MM.1S (cell line): ENCODE results near the gene PRKG1.
A peak's percentile ranks its signal among the peaks of the same experiment; 100 is the strongest.
"Not testable (repeated sequence)": the region's sequence is repeated elsewhere in the genome, so short reads cannot be mapped to it uniquely, and the experiment has no call there.

Experiments used
- DNase-seq: peaks from one replicate; pipeline ENCODE4 v3.0.0-alpha.2; 2015
- H2AFZ ChIP-seq: fragments of 300-600 bp; sonication (generic); 2 replicates; pipeline ENCODE4 v1.6.0; 2016; ENCODE audit warnings: antibody characterized with exemption, low read length
- H3F3A ChIP-seq: fragments of 300-600 bp; sonication (generic); 2 replicates; pipeline ENCODE4 v1.6.1; 2016; ENCODE audit warnings: mild to moderate bottlenecking, antibody characterized with exemption, low read length, moderate library complexity, mixed read lengths; ENCODE audit not compliant: insufficient read depth
- H3K27ac ChIP-seq: fragments of 300-600 bp; sonication (generic); 2 replicates; pipeline ENCODE4 v1.5.1; 2016; ENCODE audit warnings: mild to moderate bottlenecking, low read length
- H3K27me3 ChIP-seq: fragments of 300-600 bp; sonication (generic); replicated peaks from 2 replicates; pipeline ENCODE4 v1.6.0; 2016; ENCODE audit warnings: low read length; ENCODE audit not compliant: insufficient read depth
- H3K36me3 ChIP-seq: fragments of 300-600 bp; sonication (generic); replicated peaks from 2 replicates; pipeline ENCODE4 v1.6.1; 2016; ENCODE audit warnings: mild to moderate bottlenecking, low read length, mixed read lengths; ENCODE audit not compliant: insufficient read depth
- H3K4me1 ChIP-seq: fragments of 300-600 bp; sonication (generic); 2 replicates; pipeline ENCODE4 v1.6.1; 2016; ENCODE audit warnings: low read length, mixed read lengths
- H3K4me2 ChIP-seq: fragments of 300-600 bp; sonication (generic); 2 replicates; pipeline ENCODE4 v1.6.0; 2016; ENCODE audit warnings: low read depth, low read length
- H3K4me3 ChIP-seq: fragments of 300-600 bp; sonication (generic); 2 replicates; pipeline ENCODE4 v1.5.1; 2016; ENCODE audit warnings: low read length, mixed read lengths
- H3K79me2 ChIP-seq: fragments of 300-600 bp; sonication (generic); 2 replicates; pipeline ENCODE4 v1.6.1; 2016; ENCODE audit warnings: mixed run types, low read length, mixed read lengths
- H3K9ac ChIP-seq: fragments of 300-600 bp; sonication (generic); 2 replicates; pipeline ENCODE4 v1.6.1; 2016; ENCODE audit warnings: low read length, mixed read lengths
- H3K9me2 ChIP-seq: fragments of 300-600 bp; sonication (generic); replicated peaks from 2 replicates; pipeline ENCODE4 v1.6.1; 2016; ENCODE audit warnings: mild to moderate bottlenecking, low read length, mixed read lengths; ENCODE audit not compliant: insufficient read depth
- H3K9me3 ChIP-seq: fragments of 300-600 bp; sonication (generic); replicated peaks from 2 replicates; pipeline ENCODE4 v1.6.1; 2016; ENCODE audit warnings: mild to moderate bottlenecking, low read length, mixed read lengths; ENCODE audit not compliant: insufficient read depth
- H4K20me1 ChIP-seq: fragments of 300-600 bp; sonication (generic); 2 replicates; pipeline ENCODE4 v1.6.1; 2016; ENCODE audit warnings: mild to moderate bottlenecking, low read length, moderate library complexity, mixed read lengths; ENCODE audit not compliant: insufficient read depth
- CTCF ChIP-seq: fragments of 300-600 bp; sonication (generic); IDR thresholded peaks from 2 replicates; pipeline ENCODE4 v1.5.1; 2016; ENCODE audit warnings: antibody characterized with exemption, low read length, mixed read lengths
- EZH2 ChIP-seq: fragments of 300-600 bp; sonication (generic); optimal IDR thresholded peaks from 2 replicates; pipeline ENCODE3; 2017; ENCODE audit warnings: low read depth, mild to moderate bottlenecking, antibody characterized with exemption, low read length, mixed read lengths
- EZH2phosphoT487 ChIP-seq: fragments of 300-600 bp; sonication (generic); IDR thresholded peaks from 2 replicates; pipeline ENCODE4 v1.6.1; 2018; ENCODE audit warnings: antibody characterized with exemption, low read length

PRKG1 gene

DNA sequence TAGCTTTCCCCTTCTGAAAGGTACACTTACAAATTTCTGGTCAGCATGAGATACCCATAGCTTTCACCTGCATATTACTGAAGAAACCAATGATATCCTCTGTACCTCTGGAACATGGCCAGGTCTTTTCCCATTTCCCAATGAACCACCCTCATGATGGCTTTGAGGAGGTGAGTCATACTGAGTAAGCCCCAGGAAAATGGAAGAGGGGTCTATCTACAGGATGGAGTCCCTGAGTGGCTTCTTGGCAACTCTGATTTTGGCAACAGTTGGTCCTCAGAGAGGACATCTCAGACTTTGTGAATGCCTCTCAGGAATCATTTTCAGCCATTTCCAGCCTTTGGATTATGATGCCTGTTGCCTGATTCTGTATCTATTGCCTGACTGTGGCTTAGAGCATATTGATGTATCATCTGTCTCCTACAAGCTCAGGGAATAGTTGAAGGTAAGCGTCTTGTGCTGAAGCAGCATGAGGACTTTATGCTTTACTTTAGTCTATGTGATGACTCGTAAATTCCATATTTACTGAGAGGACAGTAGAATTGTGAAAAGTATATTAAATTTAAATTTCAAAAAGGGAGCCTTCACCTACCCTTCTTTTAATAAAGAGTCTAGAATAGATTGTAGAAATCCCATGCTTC is 1155.1 kb downstream of the PRKG1 start:
- H2AFZ ChIP-seq: no peak overlapping the region
- H3K9me3 ChIP-seq: no peaks in the 10 kb centered on the region
- no peak overlapping the region for H3K9ac ChIP-seq
- H3K4me1 ChIP-seq: peaks cover 10% of the 10 kb centered on the region
- H3K36me3 ChIP-seq: no peaks in the 10 kb centered on the region
- TF ChIP-seq EZH2phosphoT487 (no peak), CTCF (no peak), EZH2 (no peak)
- H3K9me2 ChIP-seq: no peaks in the 10 kb centered on the region
- H3F3A ChIP-seq: peaks cover 11% of the 10 kb centered on the region
- no peak overlapping the region for H3K4me3 ChIP-seq
- H3K4me2 ChIP-seq: no peak overlapping the region
- no peaks in the 10 kb centered on the region for H3K27me3 ChIP-seq
- H4K20me1 ChIP-seq: no peaks in the 10 kb centered on the region
- H3K79me2 ChIP-seq: no peaks in the 10 kb centered on the region
- DNase-seq: no peak
- no peak overlapping the region for H3K27ac ChIP-seq

DNA sequence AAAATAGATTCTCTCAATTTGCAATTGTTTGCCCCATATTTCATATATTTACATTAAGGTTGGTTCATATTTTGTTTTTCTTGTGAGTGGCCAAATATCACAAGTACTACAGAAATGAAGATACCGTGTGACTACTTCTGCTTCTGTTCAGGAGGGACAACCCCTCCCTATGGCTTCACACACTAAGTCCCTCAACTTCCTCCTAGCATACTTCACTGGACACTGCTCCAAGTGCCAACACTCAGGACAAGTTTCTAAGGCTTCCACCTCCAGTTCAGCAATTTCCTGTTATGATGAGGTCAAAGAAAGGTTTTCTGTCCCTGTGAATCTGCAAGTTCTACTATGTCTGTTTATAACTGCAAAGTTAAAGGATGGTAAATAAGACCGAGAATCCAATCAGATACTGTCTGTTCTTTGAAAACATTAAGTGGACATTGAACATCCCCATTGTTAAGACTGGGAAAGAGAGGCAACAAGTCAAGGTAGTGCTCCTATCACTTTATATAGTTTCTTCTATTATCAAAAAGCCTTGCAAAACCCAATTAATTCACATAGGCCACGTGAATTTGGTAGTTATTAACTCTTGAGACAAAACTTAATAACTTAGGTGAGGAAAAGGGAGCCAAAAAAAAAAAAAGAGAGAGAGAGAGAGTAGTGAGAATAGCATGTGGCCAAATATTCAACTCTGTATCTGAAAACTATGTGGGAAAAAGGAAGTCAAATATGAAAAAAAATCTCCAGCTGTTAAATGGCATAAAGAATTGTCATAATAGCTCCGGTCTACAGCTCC is 1158.5 kb downstream of the PRKG1 start:
- H3K4me1 ChIP-seq: peaks cover 10% of the 10 kb centered on the region
- no peaks in the 10 kb centered on the region for H3K27me3 ChIP-seq
- no peaks in the 10 kb centered on the region for H4K20me1 ChIP-seq
- TF ChIP-seq EZH2phosphoT487 (no peak), EZH2 (no peak), CTCF (no peak)
- H3K9ac ChIP-seq: peak overlapping the region; percentile 42; the same call in 1 of the 2 replicates
- H2AFZ ChIP-seq: peak overlapping the region; percentile 73
- H3K9me3 ChIP-seq: no peaks in the 10 kb centered on the region
- peaks cover 11% of the 10 kb centered on the region for H3F3A ChIP-seq
- H3K4me2 ChIP-seq: peak overlapping the region; percentile 81
- H3K36me3 ChIP-seq: no peaks in the 10 kb centered on the region
- no peak for DNase-seq
- H3K79me2 ChIP-seq: no peaks in the 10 kb centered on the region
- H3K4me3 ChIP-seq: peak overlapping the region; percentile 53
- peak overlapping the region; percentile 46; the same call in 1 of the 2 replicates for H3K27ac ChIP-seq
- no peaks in the 10 kb centered on the region for H3K9me2 ChIP-seq

- H4K20me1 ChIP-seq, DNase-seq, H3K9ac ChIP-seq, H3K79me2 ChIP-seq, H3K9me2 ChIP-seq, H3K27me3 ChIP-seq, H3K36me3 ChIP-seq, H3K9me3 ChIP-seq: not testable (repeated sequence)
- Histone ChIP-seq H3F3A (peaks cover 11% of the 10 kb centered on the region), H3K27ac (peak overlapping the region; percentile 46; the same call in 1 of the 2 replicates), H3K4me1 (peaks cover 10% of the 10 kb centered on the region), H3K4me3 (peak overlapping the region; percentile 53), H2AFZ (peak overlapping the region; percentile 73), H3K4me2 (peak overlapping the region; percentile 81; the same call in 1 of the 2 replicates)
Measured at GRCh38 chr10:52233351-52233991, 1159.2 kb downstream of the PRKG1 start.
